GM19452 (cell line): Measurements from ENCODE around the gene TTLL11.

Experiments used
- ATAC-seq: cut with Tn5 transposase; IDR thresholded peaks from one replicate; pipeline ENCODE4 v1.9.1; 2021; ENCODE audit not compliant: unreplicated experiment

The TTLL11 gene

GRCh38 chr9:121820286-121821005, 272.7 kb downstream of the TTLL11 start:
- ATAC-seq, result no peak

- no peak for ATAC-seq
Observed at GRCh38 chr9:121819428-121820231, 273.5 kb downstream of the TTLL11 start.

GRCh38 chr9:121818841-121819427, 274.2 kb downstream of the TTLL11 start:
- no peak for ATAC-seq

GRCh38 chr9:121818016-121818661, 275.0 kb downstream of the TTLL11 start:
- no peak for ATAC-seq

GRCh38 chr9:121817476-121817875, 275.6 kb downstream of the TTLL11 start:
- ATAC-seq, result no peak

GRCh38 chr9:121816845-121817450, 276.2 kb downstream of the TTLL11 start:
- ATAC-seq, result no peak

GRCh38 chr9:121816449-121816817, 276.7 kb downstream of the TTLL11 start:
- ATAC-seq, result no peak

GRCh38 chr9:121815546-121816448, 277.3 kb downstream of the TTLL11 start:
- no peak for ATAC-seq

- no peak for ATAC-seq
Observed at GRCh38 chr9:121815084-121815483, 278.0 kb downstream of the TTLL11 start.

- no peak for ATAC-seq
Observed at GRCh38 chr9:121814594-121814993, 278.5 kb downstream of the TTLL11 start.

GRCh38 chr9:121813519-121814210, 279.4 kb downstream of the TTLL11 start:
- no peak for ATAC-seq

- ATAC-seq, result no peak
Observed at GRCh38 chr9:121812159-121812735, 280.9 kb downstream of the TTLL11 start.

GRCh38 chr9:121811751-121812150, 281.4 kb downstream of the TTLL11 start:
- no peak for ATAC-seq

GRCh38 chr9:121811140-121811539, 282.0 kb downstream of the TTLL11 start:
- no peak for ATAC-seq

GRCh38 chr9:121810489-121810888, 282.6 kb downstream of the TTLL11 start:
- no peak for ATAC-seq

GRCh38 chr9:121809356-121810050, 283.6 kb downstream of the TTLL11 start:
- no peak for ATAC-seq

- ATAC-seq, result no peak
Observed at GRCh38 chr9:121808781-121809180, 284.3 kb downstream of the TTLL11 start.

GRCh38 chr9:121807823-121808278, 285.3 kb downstream of the TTLL11 start:
- no peak for ATAC-seq
